ENCODE measurements around the gene PTPRD.

PTPRD gene

DNA sequence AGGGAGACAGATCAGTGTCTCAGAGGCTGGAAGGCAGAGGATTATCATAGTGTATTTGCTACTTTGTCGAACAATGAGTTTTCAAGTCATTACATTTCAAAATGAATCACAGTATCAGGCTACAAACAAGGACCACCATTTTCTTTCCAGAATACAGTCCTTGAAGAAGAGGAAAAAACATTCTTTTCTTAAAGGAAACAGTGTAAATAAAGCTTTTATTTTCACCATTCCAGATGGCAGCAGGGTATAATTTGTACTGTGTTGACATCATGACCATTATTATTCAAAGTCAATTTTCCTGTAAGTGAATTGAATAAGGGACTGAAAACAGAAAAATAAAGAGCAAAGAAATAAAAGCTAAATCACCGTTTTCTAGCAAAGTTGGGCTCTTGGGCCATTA is 2076.0 kb downstream of the PTPRD start:
- no peak for DNase-seq

DNA sequence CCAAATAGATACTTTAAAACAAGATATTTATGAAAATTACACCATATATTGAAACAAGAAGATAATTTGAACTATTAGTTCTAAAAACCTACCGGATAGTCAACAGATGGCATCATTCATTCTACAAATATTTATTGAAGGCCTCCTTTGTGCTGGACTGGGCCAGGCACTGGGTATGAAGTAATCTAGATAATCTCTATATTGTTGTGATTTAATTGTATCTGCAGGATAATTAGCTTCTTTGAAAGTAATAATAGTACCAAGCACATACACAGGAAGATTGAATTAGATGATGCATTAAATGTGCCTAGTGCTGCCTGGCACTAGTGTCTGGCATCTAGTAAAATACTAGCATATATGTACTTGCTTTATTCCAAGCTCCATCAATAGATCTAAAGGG is 2078.0 kb downstream of the PTPRD start:
- no peak for DNase-seq

DNA sequence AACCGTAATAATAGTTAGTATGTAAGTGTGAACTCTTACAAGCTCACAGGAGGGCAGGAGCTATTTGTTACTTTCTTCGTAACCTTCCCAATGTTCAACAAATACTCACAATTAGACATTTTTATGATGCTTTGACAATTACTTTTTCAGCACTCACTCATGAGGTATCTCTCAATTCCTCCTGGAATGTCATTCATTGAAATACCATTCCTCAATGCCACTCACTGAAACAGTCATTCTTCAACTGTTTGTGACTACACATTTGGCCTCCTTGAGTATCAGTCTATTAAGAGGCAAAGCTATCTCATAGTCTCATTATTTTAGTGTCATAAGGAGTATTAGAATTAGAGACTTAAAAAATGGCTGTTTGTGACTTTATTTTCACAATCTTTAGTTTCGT is 2079.1 kb downstream of the PTPRD start:
- DNase-seq: no peak

DNA sequence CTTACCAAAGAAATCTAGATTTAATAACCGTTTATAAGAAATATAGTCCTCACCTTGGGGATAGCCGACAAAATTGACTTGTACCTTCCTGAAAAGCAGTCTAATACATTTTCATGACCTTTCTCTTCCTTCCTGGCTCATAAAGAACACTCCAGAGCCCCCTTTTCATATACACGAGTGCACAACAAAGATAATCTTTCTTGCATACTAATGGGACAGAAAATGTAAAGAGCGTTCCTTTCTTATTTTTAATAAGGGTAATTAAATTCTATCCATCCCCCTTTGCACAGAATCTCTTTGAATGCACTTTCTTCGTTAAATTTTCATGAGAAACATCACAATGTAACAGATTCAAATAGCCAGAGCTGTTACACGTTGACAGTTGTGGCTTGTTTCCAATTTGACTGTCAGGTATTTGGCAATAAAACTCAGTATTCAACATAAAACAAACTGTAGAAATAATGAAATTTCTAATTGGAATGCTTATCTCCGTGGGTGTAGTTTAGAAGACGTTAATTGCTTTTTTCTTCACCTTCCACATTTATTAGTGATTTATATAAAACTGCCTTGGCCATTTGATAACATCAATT is 2080.9 kb downstream of the PTPRD start:
- DNase-seq: no peak

DNA sequence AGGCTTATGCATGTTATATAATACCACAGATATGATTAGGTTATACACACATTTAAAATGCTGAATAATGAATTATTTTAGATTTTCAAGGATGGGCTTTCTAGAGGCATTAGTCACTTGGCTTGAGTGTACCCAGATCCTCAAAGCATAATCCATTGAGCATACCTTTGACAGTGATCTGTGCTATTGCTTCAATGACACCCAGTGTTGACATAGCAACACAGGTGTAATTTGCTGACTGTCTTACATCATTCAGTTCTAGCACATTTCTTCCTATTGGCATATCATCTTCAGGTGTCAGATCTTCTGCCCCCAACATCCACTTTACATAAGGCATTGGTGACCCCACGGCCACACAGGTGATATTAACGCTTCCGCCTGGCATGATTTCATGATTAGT is 2091.7 kb downstream of the PTPRD start:
- DNase-seq: no peak

DNA sequence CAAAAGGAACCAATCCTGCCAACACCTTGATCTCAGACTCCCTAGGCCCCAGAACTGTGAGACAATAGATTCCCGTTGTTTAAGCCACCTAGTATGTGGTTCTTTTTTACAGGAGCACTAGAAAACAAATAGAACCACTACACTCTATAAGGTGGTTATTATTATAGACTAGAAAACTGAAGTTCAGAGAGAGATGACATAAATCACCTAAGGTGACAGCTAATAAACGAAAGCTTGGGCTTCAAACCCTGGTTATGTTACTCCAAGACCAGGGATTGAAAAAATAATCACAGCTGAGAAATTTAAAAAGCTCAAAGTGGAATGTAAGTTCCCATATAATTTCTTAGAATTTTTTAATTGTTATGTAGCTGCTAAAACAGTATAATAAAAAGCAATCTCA is 2097.1 kb downstream of the PTPRD start:
- no peak for DNase-seq

DNA sequence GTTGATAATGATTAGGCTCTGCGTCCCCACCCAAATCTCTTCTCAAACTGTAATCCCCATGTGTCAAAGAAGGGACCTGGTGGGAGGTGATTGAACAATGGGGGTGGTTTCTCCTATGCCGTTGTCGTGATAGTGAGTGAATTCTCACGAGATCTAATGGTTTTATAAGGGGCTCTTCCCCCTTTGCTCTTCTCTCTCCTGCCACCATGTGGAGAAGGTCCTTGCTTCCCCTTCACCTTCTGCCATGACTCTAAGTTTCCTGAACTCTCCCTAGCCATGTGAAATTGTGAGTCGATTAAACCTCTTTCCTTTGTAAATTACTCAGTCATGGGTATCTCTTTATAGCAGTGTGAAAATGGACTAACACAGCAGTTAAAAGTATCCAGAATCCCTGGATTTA is 2098.0 kb downstream of the PTPRD start:
- no peak for DNase-seq

DNA sequence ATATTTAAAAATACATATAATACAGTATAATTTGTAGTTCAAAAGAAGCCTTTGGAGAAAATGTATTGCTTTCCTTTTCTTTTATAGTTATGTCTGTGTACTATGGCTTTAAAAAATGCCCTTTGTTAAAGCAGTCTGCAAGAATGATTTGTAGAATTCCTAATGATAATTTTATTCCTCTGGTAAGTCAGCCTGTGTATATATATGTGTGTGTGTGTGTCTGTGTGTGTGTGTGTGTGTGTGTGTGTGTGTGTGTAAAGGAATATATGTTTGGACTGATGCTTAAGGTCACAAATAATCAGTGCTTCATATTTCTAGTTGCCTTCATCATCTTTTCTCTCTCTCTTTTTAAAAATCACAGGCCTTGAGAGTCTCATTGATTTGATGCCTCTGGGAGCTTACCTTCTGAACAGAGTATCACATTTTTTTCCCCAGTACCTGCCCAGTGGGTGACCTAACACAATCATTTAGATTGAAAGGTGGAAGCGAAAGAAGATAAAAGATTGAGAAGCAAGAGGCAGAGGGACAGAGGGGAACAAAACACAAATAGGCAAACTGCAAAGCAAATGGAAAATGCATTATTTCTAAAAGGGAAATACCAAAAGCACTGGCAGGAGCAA is 2104.0 kb downstream of the PTPRD start:
- no peak for DNase-seq

DNA sequence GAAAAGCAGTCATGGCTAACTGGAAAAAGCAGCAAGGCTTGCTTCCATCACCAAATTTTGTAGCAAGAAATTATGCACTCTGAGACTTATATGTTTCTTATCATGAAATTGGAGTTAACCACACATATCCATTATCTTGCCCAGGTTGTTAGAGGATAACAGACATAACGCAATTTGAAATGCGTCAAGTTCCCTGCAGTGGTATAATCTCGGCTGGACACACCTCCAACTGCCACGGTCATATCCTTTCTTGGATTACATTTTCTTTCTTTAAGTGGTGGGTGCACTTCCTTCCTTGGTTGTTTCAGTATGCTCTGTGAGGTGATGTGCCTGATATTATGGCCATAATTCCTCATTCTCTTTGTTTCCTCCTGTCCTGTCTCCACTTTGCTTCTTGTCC is 2118.2 kb downstream of the PTPRD start:
- no peak for DNase-seq

DNA sequence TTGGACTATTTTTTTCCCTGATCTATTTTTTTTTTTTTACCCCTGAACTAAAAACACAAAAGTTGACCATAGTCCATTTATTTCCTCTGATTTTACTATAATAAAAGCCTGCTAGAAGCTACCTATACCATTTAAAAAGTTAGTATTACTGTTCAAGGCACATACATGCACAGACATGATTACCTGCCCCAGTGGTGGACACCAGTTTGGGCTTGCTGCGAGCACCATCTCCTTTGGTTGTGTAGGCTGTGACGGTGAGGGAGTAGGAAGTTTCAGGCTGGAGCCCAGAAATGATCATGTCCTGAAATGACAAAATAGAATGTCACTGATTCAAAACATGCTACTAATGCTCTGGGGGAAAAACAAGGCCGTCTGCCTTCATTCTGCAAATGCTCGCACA is 2120.1 kb downstream of the PTPRD start:
- DNase-seq: no peak

DNA sequence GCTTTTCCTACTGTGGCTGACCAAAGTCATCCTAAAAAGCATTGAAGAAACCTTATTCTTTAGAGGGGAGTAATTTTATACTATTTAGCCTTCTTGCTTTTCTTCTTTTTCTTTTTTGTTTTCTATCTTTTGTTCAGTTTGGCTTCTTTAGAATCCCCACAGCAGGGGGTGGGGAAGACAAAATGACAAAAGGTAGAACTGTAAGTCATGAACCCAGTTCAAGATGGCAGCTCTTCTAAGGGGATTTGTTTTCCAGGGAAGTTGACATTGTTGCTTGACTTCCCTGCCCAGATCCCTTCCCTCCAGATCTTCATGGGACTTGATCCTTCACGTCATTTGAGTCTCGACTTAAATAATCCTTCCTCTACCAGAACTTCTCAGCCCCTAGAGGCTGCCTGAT is 2120.8 kb downstream of the PTPRD start:
- DNase-seq: no peak

DNA sequence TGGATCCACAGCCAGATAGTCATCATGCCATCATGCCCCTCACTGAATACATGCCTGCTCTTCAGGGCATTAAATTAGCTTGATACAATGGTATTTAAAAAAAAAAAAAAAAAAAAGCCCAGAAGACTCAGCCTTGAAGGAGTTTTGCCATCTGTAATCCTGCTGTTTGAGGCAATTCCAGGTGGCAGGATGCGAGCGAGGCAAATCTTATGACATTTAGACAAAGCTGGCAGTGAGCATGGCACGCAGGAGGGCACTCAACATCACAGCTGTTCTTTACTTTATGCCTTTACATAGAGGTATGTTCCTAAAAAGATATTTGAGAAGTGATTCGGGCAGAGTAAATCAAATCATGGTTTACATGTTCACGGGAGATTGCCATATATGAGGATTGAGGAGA is 2121.2 kb downstream of the PTPRD start:
- DNase-seq: no peak

DNA sequence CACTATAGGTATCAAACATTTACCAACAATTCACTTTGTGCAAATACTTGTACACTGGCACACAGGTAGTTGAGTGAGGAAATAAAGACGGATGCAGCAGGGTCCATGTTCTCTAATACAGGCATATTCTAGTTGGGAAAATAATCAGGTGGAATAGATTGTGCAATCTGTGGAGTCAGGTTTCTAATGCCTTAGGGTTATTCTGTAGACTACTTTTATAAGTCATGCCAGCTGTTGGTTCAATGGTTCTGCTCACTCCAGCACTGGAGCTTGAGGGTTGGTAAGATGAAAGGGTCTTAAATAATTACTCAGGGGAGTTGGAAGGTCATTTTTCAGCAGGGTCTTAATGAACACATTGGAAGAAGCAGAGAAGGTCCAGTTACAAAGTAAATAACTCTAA is 2123.0 kb downstream of the PTPRD start:
- no peak for DNase-seq

DNA sequence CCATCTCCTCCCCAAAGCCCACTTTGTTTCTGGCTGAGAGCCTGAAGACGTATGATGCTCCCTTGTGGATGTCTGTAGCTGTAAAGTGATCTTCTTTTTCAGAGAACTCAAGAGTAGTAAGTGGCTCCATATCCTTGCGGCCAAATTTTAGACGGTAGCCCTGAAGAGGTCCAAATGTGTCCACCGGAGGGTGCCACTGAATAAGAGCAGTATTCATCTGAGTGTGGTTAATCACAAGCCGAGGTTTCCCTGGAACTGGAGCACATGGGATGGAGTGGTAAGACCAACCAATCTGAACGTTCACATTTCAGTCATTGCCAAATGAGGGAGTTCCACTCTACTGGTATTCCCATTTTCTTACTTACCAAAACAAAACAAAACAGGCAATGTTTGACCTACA is 2126.7 kb downstream of the PTPRD start:
- DNase-seq: peak; percentile 32

DNA sequence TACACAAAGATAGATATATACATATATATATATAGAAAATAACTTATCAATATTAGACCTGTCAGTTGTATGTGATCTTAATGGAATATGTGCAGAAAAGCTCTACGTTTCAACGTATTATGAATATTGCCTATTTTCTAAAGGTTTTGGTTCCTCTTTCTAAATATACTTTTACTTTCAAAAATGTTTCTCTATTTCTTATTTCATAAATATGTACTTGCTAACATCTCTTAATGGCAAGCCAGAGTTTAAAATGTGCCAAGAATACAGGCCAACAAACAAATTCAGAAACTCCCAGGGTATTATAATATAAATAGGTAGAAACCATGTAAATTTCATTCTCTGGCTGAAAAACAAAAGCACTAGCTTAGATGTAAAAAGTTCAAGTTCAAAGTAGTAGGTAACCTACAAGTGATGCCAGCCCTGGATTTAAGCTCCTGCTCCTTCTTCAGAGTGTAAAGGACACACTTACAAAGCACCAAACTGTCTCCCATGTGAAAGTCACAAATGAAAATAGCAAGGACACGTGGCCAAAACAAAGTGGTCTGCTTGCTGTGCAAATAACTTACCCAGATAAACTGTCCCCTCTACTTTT is 2128.1 kb downstream of the PTPRD start:
- no peak for DNase-seq

DNA sequence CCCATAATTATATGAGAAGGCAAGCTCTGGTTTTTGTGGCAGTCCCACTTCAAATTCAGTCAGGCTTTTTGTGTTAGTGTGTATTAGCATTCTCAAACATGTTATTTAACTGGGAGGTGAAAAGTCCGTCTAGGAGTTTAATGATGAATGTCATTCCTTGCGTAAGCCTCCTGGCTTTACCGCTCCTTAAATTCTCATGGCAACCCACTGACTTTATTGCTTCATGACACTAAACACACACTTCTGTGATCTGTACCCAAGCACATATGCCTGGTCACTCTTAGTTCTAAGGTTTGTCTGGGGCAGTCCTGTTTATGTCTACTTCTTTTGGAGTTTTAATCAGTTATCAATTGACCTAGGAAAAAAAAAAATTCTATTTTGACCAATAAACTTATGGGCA is 2135.4 kb downstream of the PTPRD start:
- no peak for DNase-seq

DNA sequence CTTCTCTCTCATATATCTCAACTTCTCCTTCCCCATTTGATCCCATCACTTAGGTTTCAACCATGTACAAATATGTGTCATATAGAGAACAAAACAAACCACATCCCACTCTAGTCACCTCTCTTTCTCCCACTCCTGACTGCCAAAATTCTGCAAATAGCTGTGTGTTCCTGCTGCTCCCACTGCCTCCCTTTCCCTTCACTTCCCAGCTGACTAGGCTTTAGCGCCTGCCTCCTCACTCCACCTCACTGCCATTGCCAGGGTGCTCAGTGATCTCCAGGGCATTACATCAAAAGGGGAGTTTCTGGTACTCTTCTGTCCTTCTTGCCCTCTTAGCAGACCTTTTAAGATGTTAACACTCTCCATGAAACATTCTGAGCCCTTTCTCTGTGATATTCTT is 2137.9 kb downstream of the PTPRD start:
- DNase-seq: no peak

DNA sequence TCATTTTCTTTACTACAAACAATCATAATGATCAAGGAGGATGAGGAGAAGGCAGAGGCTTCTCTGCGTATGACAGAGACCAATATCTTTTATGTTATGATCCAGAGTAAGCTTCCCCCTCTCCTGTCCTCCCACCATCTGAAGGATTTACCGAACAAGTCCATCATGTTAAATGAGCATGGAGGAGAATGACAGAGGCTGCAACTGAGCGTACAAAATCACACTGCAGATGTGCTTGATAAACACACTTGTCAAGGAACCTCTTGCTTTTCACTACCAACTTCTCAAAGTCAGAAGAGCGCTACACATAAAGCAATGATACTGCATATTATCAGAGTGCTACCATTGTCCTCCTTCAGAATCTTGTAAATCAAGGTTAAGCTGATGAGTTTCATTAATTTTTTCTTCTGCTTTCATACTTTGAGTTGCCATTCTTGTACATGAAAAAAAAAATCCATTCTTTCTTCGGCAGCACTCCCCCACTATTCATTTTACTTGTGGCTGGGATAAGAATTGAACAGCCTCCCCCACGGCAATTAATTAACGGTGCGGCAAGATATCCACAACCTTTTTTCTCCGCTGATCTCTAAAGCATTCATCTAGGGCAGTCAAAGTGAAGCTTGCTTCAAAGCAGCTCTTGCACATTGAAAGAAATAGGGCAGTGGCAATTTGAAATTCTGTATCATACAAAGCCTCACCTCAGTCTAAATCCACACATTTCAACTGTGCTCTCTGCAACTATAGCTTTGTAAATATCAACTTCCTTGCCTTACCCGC is 2139.4 kb downstream of the PTPRD start:
- peak; percentile 49 for DNase-seq

DNA sequence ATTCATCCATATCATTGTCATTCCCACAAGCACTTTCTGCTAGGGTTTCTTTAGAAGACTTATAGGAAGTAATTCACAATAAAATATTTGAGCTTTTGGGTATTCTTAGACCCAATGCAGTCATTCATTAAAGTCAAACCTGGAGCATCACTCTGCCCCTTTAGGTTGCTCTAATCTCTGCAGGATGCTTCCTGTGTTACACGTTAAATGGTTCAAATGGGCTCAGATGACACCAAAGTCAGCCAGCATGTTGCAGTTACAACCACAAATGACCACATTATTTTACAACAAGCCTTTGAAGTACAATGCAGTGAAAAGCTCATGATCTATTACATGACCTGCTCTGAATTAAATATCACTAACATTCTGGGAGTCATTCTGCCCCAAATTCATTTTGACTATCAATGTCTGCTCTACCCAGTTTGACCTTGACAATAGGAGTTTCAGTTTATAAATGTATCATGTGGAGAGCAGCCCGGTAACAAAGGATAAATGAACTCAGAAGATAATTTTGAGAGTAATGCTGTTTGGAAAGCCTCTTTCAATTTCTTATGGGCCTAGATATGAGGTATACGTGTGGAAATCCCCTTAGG is 2144.7 kb downstream of the PTPRD start:
- no peak for DNase-seq

DNA sequence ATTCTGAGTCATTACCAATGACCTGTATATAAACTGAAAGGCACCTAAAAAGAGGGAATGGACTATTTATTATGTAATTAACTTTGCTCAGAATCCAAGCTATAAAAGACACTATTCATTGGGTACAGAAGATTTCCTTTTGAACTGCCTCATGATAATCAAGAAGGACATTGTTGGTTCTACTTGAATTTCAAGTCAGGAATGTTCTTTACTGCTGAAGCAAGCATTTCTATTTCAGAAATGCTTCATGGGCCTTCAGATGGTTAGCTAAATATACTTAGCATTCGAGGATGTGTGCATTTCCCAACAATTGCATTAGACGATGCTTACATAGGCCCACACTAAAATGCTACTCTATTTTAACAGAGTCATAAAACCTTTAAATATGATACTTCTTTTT is 2155.0 kb downstream of the PTPRD start:
- no peak for DNase-seq

DNA sequence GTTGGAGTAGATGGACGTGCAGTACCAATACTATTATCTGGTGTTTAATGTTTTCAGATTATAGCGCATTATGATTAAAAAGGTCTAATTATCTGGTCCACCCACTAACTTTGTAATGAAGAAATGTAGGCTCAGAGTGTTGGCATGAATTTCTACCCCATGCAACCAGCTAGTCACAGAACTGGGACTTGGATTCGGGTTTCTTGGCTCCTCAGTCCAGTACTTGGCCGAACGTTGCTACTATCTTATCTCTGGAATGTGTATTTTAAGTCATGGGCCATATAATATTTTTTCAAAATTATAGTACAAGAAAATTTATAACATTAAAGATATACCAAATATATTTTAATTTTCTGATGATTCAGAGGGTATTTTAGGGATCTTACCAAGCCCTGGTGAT is 2155.7 kb downstream of the PTPRD start:
- DNase-seq: no peak

DNA sequence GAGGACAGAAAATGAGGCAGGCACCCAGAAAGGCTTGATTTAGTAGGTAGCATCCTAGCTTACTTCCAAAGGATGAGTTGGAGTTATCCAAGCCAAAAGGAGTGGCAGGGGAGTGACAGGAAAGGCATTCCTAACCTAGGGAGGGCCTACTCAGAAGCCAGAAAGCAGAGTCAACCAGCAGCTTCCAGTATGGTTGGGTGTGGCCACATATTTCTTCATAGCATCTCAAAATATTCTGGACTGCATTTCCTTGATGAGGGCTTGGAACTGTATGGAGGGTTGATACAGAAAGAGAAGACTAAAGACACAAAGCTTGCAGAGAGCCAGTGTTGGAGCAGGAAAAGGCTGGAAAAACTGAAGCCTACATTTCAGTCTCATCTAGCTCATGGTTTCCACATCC is 2156.5 kb downstream of the PTPRD start:
- DNase-seq: no peak

DNA sequence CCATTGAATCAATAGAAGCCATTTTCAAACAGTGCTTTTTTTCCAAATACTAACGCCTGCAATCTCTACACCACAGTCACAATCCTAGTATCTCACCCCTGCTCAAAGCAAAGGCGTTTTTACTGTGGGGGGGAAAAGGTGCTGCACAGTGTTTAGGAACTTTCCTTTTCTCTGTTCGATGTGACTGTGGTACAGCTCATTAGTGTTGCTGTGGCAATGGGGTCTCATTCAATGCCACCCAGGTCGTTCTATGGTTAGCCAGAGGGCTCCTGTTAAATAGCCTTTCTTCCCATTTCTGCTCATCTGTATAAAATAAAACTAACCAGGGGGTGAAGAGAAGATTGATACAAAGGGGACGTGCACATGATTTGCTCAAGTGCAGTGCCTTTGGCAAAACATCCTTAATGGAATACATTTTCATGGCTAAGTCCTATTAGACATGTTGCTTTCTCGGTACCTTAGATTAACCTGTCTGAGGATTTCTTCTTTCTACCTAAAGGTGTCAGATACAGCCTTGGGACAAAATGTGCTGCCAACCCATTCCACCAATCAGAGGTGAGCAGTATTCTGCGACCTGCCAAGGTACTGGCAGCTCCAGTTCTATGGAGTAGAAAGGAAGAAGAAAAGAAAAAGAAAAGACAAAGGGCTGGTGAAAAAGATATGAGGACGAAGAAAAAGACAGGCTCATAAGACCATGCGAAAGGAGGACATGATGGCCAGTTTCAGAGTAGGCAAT is 2161.8 kb downstream of the PTPRD start:
- DNase-seq: no peak

Data from eye (tissue), 1 donor.